Activated naive CD4-positive, alpha-beta T cell treated with anti-CD3 and anti-CD28 coated beads, Interleukin-2, amount 50 U/mL, for 16 hours (primary cell): ENCODE data around the gene CDH3.
"Not testable (repeated sequence)": the region's sequence is repeated elsewhere in the genome, so short reads cannot be mapped to it uniquely, and the experiment has no call there.

Experiments used
- DNase-seq: peaks from one replicate; pipeline ENCODE4 v3.0.0-alpha.2; 2020

CDH3 gene

DNA sequence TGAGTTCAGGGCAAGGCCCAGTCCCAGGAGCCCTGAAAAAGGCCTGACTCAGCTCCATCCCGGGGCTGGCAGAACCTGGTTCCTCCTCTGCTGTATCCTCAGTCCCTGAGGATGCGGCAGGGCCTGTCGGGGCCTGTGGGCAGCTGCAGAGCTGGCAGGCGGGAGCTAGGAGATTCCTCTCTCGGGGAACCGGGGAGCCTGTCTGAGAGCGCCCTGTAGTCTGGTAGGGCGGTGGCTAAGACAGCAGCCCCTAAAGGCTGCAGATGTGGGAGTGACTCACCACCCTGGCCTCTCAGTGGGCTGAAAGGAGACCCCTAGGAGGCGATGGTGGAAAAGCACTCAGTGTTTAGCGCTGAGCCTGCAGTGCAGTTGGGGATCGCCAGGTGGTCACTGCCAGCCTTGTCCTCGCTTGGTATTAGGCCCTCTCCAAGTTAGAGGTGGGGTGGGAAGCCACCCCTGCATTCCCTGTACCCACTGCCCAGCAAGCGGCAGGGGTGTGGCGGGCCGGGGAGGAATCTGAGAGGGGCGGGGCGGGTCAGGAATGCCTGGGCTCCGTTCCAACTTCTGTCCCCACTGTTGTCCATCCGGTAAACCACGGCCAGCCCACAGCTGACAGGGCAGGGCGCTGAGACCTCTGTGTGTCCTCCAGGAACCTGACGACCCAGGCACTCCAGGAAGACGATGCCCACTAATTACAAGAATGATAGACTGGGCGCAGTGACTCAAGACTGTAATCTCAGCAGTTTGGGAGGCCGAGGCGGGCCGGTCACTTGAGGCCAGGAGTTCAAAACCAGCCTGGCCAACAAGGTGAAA is 62.4 kb downstream of the CDH3 start:
- DNase-seq, result no peak

DNA sequence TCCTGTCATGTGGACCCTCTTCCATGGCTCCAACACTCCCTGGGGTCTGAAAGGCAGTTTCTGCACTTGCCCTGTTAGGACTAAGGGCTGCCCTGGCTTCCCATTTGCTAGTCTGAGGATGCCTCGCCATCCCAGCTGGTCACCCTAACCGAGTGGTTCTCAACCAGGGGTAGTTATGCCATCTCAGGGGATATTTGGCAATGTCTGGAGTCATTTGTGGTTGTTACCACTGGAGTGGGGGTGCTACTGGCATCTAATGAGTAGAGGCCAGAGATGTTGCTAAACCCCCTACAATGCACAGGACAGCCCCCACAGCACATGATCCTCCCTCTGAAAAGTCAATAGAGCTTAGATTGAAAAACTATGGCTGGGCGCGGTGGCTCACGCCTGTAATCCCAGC is 65.1 kb downstream of the CDH3 start:
- DNase-seq, result no peak

DNA sequence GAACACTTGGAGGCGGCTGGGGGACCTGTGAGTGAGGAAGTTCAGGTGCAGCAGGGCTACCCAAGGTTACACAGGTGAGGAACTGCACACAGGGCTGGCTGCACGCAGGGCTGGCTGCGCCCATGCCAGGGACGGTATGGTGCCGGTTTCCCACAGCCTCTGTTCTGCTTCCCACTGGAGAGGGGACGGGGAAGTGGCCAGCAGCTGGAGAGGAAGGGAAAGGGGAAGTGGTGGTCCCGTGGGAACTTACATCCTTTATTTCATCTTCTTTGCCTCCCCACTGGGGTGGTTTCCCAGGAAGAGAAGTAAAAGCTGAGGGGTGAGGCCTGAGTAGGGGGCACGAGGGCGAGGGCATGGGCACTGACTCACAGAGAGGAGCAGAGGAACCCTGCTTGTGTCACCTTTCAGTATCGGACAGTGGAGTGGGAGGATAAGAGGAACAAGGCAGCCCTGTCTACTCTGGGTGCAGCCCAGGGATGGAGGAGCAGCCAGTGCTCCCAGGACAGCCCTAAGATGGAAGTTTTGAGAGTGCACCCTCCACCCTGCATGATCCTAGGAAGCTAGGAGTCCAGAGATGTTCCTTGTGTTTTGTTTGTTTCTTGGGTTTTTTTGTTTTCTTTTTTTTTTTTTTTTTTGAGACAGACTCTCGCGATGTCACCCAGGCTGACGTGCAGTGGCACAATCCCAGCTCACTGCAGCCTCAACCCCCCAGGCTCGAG is 66.5 kb downstream of the CDH3 start:
- DNase-seq, result no peak

DNA sequence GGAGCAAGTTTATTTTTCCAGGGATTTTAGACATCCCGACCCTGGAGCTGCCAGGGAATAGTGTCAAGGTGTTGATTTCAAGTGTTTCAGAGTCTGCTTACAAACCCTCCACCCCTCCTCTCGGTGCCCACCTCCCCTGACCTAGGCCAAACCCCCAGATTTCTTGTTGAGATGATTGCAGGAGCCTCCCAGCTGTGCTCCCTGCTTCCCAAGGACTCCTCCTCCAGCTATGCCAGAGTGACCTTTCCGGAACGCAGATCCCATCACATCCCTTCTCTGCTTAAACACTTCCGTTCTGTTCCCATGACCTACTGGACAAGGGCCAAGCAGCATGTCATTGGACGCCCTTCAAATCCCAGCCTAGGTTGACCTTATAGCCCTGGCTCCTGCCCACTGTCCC is 68.3 kb downstream of the CDH3 start:
- no peak for DNase-seq

DNA sequence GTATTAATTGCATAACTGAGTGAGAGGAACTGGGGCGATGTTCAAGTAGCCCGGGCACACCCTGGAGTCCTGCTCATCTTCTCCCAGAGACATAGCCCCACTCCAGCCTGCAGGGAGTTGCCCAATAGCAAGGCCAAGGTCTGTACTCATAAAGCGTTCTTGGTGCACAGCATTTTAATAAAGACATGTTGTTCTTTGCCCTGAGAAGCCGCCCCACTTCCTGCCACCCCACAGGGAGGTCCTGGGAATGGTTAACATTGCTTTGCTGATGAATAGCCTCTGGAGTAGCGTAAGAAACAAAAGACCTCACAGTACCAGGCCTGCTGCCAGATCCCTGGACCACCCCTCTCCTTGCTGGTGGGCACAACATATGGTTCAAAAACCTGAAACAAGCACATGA is 70.4 kb downstream of the CDH3 start:
- no peak for DNase-seq

DNA sequence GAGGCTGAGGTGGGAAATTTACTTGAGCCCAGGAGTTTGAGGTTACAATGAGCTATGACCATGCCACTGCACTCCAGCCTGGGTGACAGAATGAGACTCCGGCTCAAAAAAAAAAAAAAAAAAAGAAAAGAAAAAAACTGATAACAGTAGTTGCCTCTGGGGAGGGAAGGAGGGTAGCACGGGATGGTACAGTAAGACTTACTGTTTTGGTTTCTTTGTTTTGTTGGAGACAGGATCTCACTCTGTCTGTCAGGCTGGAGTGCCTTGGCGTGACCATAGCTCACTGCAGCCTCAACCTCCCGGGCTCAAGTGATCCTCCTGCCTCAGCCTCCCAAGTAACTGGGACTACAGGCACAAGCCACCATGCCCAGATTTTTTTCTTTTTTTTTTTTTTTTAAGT is 71.4 kb downstream of the CDH3 start:
- not testable (repeated sequence) for DNase-seq

DNA sequence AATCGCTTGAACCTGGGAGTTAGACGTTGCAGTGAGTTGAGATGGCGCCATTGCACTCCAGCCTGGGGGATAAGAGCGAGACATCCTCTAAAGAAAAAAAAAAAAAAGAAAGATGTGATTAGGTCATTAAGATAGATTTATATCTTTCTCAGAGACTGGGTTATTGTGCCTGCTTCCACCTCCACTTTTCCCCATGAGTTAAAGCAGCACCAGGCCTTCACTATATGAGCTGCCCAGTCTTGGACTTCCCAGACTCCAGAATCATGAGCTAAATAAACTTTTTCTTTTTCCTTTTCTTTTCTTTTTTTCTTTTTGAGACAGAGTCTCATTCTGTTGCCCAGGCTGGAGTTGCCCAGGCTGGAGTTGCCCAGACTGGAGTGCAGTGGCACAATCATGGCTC is 72.6 kb downstream of the CDH3 start:
- no peak for DNase-seq

DNA sequence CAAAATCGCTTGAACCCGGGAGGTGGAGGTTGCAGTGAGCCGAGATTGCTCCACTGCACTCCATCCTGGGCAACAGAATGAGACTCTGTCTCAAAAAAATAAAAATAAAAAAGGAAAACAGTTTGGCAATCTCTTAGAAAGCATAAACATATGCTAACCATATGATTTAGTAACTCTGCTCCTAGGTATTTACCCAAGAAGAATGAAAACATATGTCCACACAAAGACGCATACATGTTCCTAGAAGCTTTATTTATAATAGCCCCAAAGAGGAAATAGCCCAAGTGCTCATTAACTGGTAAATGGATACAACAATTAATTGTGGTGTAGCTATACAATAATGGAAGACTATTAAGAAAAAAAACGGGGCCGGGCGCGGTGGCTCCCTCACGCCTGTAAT is 73.5 kb downstream of the CDH3 start:
- DNase-seq, result no peak

DNA sequence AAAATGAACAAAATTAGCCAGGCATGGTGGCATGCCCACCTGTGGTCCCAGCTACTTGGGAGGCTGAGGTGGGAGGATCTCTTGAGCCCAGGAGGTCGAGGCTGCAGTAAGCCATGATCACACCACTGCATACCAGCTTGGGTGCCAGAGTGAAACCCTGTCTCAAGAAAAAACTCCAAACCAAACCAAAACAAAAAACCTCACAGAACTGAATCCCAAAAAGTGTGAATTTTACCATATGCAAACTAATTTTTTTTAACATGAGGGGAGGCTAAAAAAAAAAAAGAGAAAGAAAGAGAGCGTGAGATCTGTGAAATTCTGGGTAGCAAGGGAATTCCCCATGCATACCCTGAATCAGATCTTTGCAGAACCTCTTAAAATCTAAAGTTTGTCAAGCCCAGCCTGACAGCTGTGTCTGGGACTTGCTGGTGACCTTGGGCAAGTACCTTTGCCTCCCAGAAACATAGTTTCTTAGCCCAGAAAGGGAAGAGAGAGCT is 74.9 kb downstream of the CDH3 start:
- DNase-seq, result no peak

DNA sequence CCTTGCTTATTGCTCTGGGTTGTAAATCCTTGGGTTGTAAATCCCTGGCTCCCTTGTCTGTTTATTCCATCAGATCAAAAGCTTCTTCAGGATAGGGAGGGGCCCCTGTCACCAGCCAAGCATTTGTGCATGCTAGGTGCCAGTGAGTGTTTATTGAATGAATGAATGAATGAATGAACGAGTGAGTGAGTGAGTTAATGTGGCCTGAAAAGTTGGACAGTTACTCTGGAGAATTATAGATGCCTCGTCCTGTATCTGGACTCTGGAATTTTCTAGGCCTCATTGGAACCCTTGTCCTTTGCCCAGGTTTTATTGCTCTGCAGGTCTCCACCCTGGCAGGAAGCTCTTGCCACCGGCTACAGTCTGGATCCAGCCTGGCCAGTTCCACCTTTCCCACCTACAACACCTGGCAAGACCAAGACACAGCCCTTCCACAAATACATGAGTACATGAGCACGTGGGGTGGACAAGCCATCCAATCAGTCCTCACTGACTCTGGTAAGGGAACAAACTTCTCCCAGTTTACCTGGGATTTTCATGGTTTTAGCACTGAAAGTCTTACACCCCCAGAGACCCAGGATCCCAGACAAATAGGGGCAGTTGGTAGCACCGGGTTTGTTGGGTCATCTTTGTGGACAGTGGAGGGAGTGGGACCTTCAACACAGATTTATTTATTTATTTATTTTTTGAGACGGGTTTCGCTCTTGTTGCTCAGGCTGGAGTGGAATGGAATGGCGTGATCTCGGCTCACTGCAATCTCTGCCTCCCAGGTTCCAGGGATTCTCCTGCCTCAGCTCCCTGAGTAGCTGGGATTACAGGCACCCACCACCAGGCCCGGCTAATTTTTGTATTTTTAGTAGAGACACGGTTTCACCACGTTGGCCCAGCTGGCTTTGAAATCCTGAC is 77.3 kb downstream of the CDH3 start:
- DNase-seq, result no peak

DNA sequence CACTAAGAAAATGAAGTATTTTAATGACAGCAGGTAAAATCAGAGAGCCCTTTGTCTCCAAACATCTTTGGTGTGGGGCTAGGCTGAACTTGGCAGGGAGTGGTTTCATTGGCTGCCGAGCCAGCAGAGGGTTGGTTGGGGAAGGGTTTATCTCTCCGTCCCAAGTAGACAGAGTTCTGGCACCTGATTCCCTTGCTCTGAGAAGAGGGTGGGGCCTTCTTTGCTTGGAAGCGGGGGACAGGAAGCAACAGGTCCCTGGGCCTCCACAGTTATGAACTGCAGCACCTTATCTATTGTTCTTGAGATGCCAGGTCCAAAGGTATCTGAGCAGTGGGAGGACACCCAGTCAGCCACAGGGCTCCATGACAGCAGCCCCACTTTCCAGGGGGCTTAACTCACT is 79.7 kb downstream of the CDH3 start:
- no peak for DNase-seq

DNA sequence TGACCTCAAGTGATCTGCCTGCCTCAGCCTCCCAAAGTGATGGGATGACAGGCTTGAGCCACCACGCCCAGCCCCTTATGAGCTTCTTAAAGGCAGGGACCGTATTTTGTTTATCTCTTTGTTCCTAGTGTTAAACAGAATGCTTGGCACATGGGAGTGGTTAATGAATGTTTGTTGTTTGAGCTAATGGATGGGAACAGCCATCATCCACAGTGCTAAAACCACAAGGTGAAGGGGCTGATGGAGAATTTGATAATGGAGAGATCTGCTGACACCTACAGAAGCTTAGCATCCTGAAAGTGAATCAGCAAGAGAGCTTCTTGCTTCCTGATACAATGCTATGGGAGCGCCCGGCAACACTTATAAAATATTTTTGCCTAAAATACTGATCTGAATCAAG is 83.4 kb downstream of the CDH3 start:
- DNase-seq, result no peak

DNA sequence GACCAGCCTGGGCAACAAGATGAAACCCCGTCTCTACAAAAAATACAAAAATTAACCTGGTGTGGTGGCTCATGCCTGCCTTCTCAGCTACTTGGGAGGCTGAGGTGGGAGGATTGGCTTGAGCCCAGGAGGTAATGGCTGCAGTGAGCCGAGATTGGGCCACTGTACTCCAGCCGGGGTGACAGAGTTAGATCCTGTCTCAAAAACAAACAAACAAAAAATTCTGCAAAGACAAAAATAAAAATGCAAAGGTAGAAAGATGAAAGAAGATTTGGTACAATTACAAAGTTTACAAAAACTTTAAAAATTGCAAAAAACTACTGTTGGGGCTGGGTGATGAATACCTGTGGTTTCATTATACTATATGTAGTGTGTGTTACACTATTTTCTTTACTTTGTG is 86.5 kb downstream of the CDH3 start:
- no peak for DNase-seq

DNA sequence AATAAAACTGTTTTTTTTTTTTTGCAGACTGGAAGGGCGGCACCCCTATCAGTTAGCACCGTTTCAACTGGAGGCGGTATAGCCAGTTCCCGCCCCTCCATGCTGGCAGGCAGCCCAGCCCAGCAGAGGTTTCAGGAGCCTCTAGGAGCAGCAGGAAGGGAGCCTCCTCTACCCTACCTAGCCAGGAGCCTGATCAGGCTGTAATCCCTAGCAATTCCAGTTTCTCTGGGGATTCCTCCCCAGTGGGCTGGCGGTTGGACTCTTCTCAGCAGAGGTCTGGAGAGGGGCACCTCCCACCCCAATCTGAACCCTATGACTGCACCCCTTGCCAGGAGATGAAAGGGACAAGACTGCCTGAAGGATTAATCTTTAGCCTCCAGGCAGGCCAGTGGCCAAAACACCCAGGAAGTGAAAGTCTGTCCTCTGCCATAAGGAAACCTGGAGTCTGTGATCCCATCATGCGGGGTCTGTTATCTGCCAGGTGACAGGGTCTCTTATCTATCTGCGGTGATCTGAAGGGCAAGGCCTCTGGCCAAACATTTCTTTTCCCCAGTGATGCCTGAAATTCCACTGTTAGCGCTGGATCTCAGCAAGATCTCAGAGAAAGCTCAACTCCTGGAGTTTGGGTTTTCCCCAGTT is 87.1 kb downstream of the CDH3 start:
- DNase-seq, result no peak

DNA sequence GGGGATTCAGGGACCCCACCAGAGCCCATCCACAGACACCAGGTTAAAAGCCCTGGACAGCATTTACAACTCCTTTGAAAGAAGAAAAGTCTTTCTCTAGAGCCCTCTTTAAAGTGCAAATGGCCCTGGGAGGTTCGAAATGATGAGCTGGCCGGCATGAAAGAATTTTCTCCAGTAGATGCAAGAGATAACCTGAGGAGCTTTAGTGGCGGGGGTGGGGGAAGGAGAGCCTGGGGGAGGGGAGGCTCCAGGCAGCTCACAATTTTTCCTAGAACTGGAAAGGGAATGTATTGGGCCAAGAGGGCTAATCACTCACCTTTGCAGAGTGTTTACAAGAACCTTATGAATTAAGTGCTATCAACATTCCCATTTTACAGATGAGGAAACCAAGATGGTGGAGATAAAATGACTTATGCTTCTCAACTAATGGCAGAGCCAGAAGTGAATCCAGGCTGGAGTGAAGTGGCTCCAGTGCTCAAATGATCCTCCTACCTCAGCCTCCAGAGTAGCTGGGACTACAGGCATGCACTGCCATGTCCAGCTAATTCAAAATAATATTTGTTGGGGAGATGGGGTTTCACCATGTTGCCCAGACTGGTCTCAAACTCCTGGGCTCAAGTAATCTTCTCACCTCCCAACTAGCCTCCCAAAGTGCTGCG is 87.8 kb downstream of the CDH3 start:
- DNase-seq, result no peak

DNA sequence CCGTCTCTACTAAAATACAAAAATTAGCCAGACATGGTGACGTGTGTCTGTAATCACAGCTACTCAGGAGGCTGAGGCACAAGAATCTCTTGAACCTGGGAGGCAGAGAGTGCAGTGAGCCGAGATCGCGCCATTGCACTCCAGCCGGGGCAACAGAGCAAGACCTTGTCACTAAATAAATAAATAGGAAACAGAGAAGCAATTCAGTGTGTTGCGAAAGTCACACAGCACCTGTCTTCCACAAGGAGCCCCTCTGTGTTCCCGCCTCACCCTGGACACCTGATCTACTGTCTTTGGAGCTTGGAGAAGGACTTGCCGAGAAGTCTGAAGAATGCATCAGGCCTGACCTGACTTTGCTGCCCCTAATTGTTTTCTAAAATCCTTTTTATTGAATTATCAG is 88.5 kb downstream of the CDH3 start:
- no peak for DNase-seq

DNA sequence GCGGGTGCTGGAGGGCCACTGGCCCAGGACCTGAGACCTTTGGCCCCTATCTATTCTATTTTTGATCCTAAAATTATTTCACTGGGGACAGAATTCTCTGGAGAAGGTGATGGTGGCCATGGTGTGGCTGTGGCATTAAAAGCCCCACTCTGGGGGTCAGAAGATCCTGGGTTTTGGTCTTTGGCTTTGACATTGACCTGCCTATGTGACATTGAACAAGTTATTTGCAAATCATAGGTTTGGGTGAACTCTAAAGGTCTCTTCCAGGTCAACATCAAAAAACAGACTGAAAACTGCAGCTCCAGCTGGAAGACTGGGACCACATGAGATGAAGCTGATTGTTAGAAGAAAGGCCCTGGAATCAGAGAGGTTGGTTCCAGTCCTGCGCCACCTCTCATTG is 89.7 kb downstream of the CDH3 start:
- DNase-seq, result no peak

DNA sequence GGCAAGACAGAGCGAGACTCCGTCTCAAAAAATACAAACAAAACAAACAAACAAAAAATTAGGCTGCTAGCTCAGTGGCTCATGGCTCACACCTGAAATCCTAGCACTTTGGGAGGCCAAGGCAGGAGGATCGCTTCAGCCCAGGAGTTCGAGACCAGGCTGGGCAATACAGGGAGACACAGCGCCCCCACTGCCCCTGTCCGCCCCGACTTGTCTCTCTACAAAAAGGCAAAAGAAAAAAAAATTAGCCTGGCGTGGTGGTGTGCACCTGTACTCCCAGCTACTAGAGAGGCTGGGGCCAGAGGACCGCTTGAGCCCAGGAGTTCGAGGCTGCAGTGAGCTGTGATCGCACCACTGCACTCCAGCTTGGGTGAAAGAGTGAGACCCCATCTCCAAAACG is 91.5 kb downstream of the CDH3 start:
- no peak for DNase-seq

DNA sequence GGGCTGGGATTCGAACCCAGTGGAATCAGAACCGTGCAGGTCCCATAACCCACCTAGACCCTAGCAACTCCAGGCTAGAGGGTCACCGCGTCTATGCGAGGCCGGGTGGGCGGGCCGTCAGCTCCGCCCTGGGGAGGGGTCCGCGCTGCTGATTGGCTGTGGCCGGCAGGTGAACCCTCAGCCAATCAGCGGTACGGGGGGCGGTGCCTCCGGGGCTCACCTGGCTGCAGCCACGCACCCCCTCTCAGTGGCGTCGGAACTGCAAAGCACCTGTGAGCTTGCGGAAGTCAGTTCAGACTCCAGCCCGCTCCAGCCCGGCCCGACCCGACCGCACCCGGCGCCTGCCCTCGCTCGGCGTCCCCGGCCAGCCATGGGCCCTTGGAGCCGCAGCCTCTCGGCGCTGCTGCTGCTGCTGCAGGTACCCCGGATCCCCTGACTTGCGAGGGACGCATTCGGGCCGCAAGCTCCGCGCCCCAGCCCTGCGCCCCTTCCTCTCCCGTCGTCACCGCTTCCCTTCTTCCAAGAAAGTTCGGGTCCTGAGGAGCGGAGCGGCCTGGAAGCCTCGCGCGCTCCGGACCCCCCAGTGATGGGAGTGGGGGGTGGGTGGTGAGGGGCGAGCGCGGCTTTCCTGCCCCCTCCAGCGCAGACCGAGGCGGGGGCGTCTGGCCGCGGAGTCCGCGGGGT is 92.1 kb downstream of the CDH3 start, which contains the start of gene CDH1:
Gene CDH1, plus strand, starts transcription at position 247 of the 684 bp plus-strand sequence. Its CDS starts 124 bp downstream, at position 371.
- peak; percentile 30 for DNase-seq

DNA sequence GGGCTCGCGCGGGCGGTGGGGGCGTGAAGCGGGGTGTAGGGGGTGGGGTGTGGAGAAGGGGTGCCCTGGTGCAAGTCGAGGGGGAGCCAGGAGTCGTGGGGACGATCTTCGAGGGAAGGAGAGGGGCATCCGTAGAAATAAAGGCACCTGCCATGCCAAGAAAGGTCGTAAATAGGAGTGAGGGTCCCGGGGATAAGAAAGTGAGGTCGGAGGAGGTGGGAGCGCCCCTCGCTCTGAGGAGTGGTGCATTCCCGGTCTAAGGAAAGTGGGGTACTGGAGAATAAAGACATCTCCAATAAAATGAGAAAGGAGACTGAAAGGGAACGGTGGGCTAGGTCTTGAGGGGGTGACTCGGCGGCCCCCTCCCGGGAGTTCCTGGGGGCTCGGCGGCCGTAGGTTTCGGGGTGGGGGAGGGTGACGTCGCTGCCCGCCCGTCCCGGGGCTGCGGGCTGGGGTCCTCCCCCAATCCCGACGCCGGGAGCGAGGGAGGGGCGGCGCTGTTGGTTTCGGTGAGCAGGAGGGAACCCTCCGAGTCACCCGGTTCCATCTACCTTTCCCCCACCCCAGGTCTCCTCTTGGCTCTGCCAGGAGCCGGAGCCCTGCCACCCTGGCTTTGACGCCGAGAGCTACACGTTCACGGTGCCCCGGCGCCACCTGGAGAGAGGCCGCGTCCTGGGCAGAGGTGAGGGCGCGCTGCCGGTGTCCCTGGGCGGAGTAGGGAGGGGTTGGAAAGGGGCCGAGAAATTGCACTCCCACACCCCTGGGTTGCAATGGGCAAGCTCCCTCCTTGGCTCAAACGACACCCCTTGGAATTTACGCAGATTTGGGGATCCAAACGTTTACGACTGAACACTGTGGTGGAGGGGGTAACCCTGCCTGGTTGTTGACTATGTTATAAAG is 92.9 kb downstream of the CDH3 start:
- no peak for DNase-seq
